ENCODE data around the gene IPO5. TPM values are rescaled to one million over a fixed set of nuclear protein-coding genes. Genes with fewer than 3 reads are reported as not detected.

IPO5 gene
- 10 to 100 TPM; 13.3 to 29.8 (median 25.6) TPM for polyA plus RNA-seq

- Mint-ChIP-seq H3K27ac (no peak within 1 kb of the TSS), H3K27me3 (ENCODE audit: low read depth in 3 of 3) (peaks cover 0 to 11% (median 0%) of the 10 kb centered on the region in 3 donors), H3K36me3 (peaks cover 3% of the 10 kb centered on the region in 3 donors), H3K4me1 (no peaks in the 10 kb centered on the region), H3K9me3 (peaks cover 0 to 2% (median 0%) of the 10 kb centered on the region in 6 donors), H3K4me3 (no peak within 1 kb of the TSS)
- DNase-seq: no peak
Measured at GRCh38 chr13:97953376-97953970, at the start of gene IPO5. IPO5 (plus strand) TSS chr13:97953675; CDS start chr13:97976697, 23,022 bp downstream.

GRCh38 chr13:97904059-97904458 lies 49.4 kb upstream of the IPO5 start:
- no peaks in the 10 kb centered on the region for H3K4me1 Mint-ChIP-seq
- DNase-seq: no peak
- H3K36me3 Mint-ChIP-seq: no peaks in the 10 kb centered on the region

DNA sequence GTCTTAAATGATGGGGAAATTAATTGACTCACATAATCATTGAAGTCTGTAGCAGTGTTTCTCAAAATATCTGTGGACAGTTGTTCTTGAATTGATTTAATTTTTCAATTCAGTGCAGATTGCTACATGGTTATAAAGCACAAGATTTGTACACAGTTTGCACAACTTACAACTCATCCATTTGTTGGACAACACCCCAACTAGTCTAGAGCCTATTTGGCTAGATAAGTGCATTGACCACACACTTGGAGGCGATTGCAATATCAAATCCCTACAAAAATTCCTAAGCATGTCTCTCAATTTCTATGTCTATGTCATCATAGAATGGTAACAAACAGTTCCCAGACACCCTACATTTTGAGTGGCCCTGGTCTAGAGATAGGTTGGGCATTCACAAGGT lies 48.0 kb upstream of the IPO5 start:
- Mint-ChIP-seq H3K27me3 (ENCODE audit: low read depth in 3 of 3) (peaks cover 2 to 12% (median 6%) of the 10 kb centered on the region in 3 donors), H3K4me3 (no peak overlapping the region), H3K9me3 (peaks cover 0 to 5% (median 0%) of the 10 kb centered on the region in 6 donors), H3K27ac (no peak overlapping the region), H3K36me3 (no peaks in the 10 kb centered on the region), H3K4me1 (no peaks in the 10 kb centered on the region)
- DNase-seq: no peak

More at GRCh38 chr13:97904059-97904458, 49.4 kb upstream of the IPO5 start:
- H3K27me3 Mint-ChIP-seq (ENCODE audit: low read depth in 3 of 3): peaks cover 2 to 10% (median 8%) of the 10 kb centered on the region in 3 donors
- H3K9me3 Mint-ChIP-seq: peaks cover 0 to 7% (median 0%) of the 10 kb centered on the region in 6 donors
- H3K27ac Mint-ChIP-seq: no peak overlapping the region
- H3K4me3 Mint-ChIP-seq: no peak overlapping the region

DNA sequence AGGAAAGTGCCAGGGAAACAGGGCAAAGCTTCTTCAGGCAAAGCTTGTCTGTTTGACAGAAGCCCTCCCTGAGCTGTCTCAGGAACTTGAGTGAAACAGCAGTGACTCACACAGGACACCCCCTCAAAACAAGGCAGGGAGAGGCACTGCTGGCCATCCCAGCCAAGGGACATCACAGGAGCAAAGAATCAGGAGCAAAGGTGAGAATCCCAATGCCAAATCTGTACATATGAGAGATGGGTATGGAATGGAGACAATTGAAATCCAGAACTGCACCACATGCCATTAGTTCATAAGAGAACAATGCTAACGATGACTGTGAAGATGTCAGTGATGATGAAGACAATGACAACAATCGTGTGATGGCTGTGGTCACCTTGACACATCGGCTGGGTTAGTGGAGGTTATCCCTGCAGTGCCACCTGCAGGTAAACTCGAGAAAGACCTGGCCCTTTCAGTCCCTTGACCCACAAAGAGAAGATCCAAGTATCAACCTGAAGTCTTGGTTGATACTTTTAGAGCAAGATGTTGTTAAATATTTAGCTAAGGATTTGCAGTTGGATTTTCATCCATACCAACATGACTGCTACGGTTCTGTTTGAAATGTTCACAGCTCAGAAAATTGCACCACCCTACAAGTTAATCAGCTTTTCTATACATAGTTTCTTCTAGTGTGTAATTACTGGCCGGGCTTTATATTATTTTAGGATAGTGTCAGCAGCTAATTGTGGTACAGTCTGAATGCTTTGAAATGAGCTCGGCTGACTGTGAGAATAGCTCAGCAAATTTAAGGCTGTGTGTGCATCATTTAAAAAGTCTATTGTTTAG lies 42.0 kb upstream of the IPO5 start:
- no peak for DNase-seq

DNA sequence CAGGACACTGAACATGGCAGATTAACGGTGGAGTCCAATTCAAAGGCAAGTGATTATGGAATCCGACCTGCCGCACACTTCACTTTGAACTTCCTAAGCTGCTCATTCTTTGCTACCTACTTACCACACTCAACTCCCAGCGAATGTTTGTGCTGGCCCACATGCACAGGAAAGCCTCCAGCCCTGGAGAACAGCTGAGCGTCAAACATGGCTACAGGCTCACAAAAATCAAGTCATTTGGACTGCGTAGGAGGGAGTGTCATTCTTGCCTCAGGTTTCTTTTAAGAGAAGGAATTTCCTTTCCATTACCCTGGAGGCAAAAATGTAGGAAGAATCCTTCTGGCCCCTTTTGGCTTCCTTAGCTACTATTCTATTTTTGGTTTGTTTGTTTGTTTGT lies 41.3 kb upstream of the IPO5 start:
- no peak for DNase-seq
- Mint-ChIP-seq H3K27me3 (ENCODE audit: low read depth in 3 of 3) (peaks cover 3 to 12% (median 4%) of the 10 kb centered on the region in 3 donors), H3K27ac (no peak overlapping the region), H3K4me1 (no peaks in the 10 kb centered on the region), H3K4me3 (no peak overlapping the region), H3K9me3 (peaks cover 0 to 10% (median 0%) of the 10 kb centered on the region in 6 donors), H3K36me3 (no peaks in the 10 kb centered on the region)

More for the DNA sequence above, 42.0 kb upstream of the IPO5 start:
- no peak overlapping the region for H3K27ac Mint-ChIP-seq
- peaks cover 0 to 10% (median 0%) of the 10 kb centered on the region in 6 donors for H3K9me3 Mint-ChIP-seq
- H3K4me1 Mint-ChIP-seq: no peaks in the 10 kb centered on the region
- peaks cover 3 to 12% (median 4%) of the 10 kb centered on the region in 3 donors for H3K27me3 Mint-ChIP-seq (ENCODE audit: low read depth in 3 of 3)
- H3K4me3 Mint-ChIP-seq: no peak overlapping the region
- no peaks in the 10 kb centered on the region for H3K36me3 Mint-ChIP-seq

DNA sequence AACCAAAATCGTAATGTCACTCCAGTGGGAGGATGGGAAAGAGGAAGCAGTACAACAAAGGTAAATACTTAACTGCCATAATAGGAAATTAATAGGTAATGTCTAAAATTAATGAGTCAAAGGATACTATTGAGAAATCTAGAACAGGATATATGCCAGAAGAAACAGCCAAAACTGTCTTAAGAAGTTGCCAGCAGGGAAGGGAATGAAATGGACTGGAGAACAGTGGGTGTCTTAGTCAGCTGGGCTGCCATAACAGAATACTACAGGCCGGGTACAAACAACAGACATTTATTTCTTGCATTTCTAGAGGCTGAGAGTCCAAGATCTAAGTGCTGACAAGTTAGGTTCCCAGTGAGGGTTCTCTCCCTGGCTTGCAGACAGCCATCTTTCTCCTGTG lies 40.3 kb upstream of the IPO5 start:
- DNase-seq: no peak
- H3K36me3 Mint-ChIP-seq: no peaks in the 10 kb centered on the region
- H3K27me3 Mint-ChIP-seq (ENCODE audit: low read depth in 3 of 3): peaks cover 0 to 7% (median 4%) of the 10 kb centered on the region in 3 donors
- no peaks in the 10 kb centered on the region for H3K4me1 Mint-ChIP-seq
- no peak overlapping the region for H3K27ac Mint-ChIP-seq
- no peak overlapping the region for H3K4me3 Mint-ChIP-seq
- H3K9me3 Mint-ChIP-seq: peaks cover 0 to 10% (median 0%) of the 10 kb centered on the region in 6 donors

GRCh38 chr13:97914540-97914939 lies 38.9 kb upstream of the IPO5 start:
- Mint-ChIP-seq H3K36me3 (peaks cover 0 to 2% (median 0%) of the 10 kb centered on the region in 3 donors), H3K27me3 (ENCODE audit: low read depth in 3 of 3) (peaks cover 0 to 6% (median 3%) of the 10 kb centered on the region in 3 donors), H3K9me3 (peaks cover 0 to 10% (median 0%) of the 10 kb centered on the region in 6 donors), H3K27ac (no peak overlapping the region), H3K4me3 (no peak overlapping the region), H3K4me1 (no peaks in the 10 kb centered on the region)
- no peak for DNase-seq

GRCh38 chr13:97921176-97921816 lies 32.2 kb upstream of the IPO5 start:
- peaks cover 0 to 3% (median 0%) of the 10 kb centered on the region in 3 donors for H3K36me3 Mint-ChIP-seq
- no peaks in the 10 kb centered on the region for H3K4me1 Mint-ChIP-seq
- H3K4me3 Mint-ChIP-seq: no peak overlapping the region
- no peak for DNase-seq
- peaks cover 0 to 1% (median 0%) of the 10 kb centered on the region in 6 donors for H3K9me3 Mint-ChIP-seq
- H3K27ac Mint-ChIP-seq: no peak overlapping the region
- peaks cover 2 to 4% (median 4%) of the 10 kb centered on the region in 3 donors for H3K27me3 Mint-ChIP-seq (ENCODE audit: low read depth in 3 of 3)

DNA sequence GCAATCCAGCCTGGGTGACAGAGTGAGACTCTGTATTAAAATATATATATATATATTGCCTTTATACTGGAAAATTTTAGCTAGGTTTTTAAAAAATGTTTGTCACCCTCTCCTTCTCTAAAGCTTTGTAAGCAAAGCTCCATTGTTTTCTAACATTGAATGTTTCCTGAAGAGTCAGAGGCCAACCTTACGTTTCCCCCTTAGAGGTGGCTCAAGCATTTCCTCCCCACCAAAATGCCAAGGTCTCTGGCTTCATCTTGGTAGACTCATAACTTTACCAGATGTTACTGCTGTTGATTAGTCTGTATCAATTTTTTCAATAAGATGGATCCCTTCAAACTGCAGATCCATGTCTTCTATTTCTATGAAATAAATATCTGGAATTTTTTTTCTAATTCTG lies 25.2 kb upstream of the IPO5 start:
- Mint-ChIP-seq H3K27ac (no peak overlapping the region), H3K9me3 (peaks cover 0 to 3% (median 0%) of the 10 kb centered on the region in 6 donors), H3K4me3 (no peak overlapping the region), H3K4me1 (no peaks in the 10 kb centered on the region), H3K36me3 (no peaks in the 10 kb centered on the region), H3K27me3 (ENCODE audit: low read depth in 3 of 3) (peaks cover 4 to 13% (median 6%) of the 10 kb centered on the region in 3 donors)
- no peak for DNase-seq

DNA sequence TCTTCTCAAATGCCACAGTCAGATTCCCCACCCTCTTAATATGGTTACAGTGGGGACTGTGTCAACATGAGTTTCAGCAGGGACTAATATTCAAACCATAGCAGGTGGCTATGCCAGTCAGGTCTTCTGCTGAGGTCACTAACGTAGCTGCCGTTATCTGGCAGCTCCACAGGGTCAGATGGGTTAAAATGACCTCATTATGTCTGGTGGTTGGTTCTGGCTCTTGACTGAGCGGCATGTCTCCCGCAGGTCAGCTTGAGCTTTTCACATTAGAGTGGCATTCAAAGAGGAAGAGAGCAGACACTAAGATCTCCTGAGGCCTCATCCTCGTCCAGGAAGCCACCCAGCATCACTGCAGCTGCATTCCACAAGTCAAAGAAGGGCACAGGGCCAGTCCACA lies 21.4 kb upstream of the IPO5 start:
- Mint-ChIP-seq H3K4me3 (no peak overlapping the region), H3K36me3 (no peaks in the 10 kb centered on the region), H3K27me3 (ENCODE audit: low read depth in 3 of 3) (peaks cover 4 to 21% (median 7%) of the 10 kb centered on the region in 3 donors), H3K27ac (no peak overlapping the region), H3K4me1 (no peaks in the 10 kb centered on the region), H3K9me3 (peaks cover 0 to 3% (median 0%) of the 10 kb centered on the region in 6 donors)
- DNase-seq: no peak

GRCh38 chr13:97932647-97933046 lies 20.8 kb upstream of the IPO5 start:
- H3K9me3 Mint-ChIP-seq: peaks cover 0 to 3% (median 0%) of the 10 kb centered on the region in 6 donors
- H3K4me1 Mint-ChIP-seq: no peaks in the 10 kb centered on the region
- H3K27me3 Mint-ChIP-seq (ENCODE audit: low read depth in 3 of 3): peaks cover 4 to 21% (median 5%) of the 10 kb centered on the region in 3 donors
- DNase-seq: no peak
- H3K36me3 Mint-ChIP-seq: no peaks in the 10 kb centered on the region
- H3K27ac Mint-ChIP-seq: no peak overlapping the region
- no peak overlapping the region for H3K4me3 Mint-ChIP-seq

DNA sequence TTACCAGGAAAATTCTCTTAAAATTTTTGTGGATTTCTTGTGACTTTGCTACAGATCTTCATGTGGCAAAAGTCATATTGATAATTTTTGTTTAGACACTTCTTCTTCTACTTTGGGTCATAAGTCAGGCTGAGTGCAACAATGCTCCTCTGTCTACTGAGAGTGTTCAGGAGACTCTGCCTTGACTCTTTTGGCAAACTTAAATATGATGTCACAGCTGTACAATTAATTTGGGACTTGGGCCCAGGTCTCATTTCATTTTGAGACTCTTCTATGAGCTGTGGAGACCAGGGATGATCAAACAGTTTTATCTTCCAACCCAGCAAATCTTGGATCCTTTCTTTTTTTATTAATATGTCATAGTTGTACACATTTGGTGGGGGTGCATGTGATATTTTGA lies 19.7 kb upstream of the IPO5 start:
- H3K27me3 Mint-ChIP-seq (ENCODE audit: low read depth in 3 of 3): peaks cover 8 to 19% (median 8%) of the 10 kb centered on the region in 3 donors
- no peaks in the 10 kb centered on the region for H3K4me1 Mint-ChIP-seq
- no peak for DNase-seq
- no peak overlapping the region for H3K4me3 Mint-ChIP-seq
- no peaks in the 10 kb centered on the region for H3K36me3 Mint-ChIP-seq
- no peak overlapping the region for H3K27ac Mint-ChIP-seq
- H3K9me3 Mint-ChIP-seq: peaks cover 0 to 3% (median 0%) of the 10 kb centered on the region in 6 donors

DNA sequence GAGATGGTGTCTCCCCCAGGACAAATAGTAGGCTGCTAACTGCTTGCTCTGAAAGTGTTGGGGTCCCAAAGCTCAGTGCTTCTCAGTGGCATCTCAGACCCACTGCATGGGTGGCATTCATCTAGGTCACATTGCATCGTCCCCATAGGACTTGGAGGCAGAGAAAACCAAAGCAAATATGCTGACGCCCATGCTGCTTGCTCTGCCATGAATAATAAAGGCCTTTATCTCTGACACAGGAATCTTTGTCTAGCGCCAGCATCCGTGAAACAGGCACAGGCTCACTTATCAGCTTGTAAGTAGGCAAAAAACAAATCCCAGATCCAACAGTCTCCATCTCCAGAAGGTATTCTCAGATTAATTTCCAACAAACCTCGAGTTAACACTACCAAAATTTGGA lies 18.9 kb upstream of the IPO5 start:
- H3K27me3 Mint-ChIP-seq (ENCODE audit: low read depth in 3 of 3): peaks cover 6 to 19% (median 8%) of the 10 kb centered on the region in 3 donors
- peaks cover 0 to 3% (median 0%) of the 10 kb centered on the region in 6 donors for H3K9me3 Mint-ChIP-seq
- DNase-seq: no peak
- H3K36me3 Mint-ChIP-seq: no peaks in the 10 kb centered on the region
- no peak overlapping the region for H3K27ac Mint-ChIP-seq
- H3K4me3 Mint-ChIP-seq: no peak overlapping the region
- no peaks in the 10 kb centered on the region for H3K4me1 Mint-ChIP-seq

GRCh38 chr13:97935071-97935470 lies 18.4 kb upstream of the IPO5 start:
- Mint-ChIP-seq H3K9me3 (peaks cover 0 to 3% (median 0%) of the 10 kb centered on the region in 6 donors), H3K4me1 (no peaks in the 10 kb centered on the region), H3K27ac (no peak overlapping the region), H3K27me3 (ENCODE audit: low read depth in 3 of 3) (peaks cover 6 to 18% (median 8%) of the 10 kb centered on the region in 3 donors), H3K4me3 (no peak overlapping the region), H3K36me3 (no peaks in the 10 kb centered on the region)
- DNase-seq: no peak

Measured in immature natural killer cell (primary cell).